GM19328 (cell line): ENCODE results near the gene CFP.
A peak's percentile ranks its signal among the peaks of the same experiment; 100 is the strongest.

Experiments used
- ATAC-seq: cut with Tn5 transposase; IDR thresholded peaks from one replicate; pipeline ENCODE4 v1.9.1; 2021; ENCODE audit warnings: mild to moderate bottlenecking, moderate library complexity; ENCODE audit not compliant: unreplicated experiment

The CFP gene

GRCh38 chrX:47638816-47639215 lies 9.1 kb upstream of the CFP start:
- ATAC-seq, result no peak

GRCh38 chrX:47637546-47638195 lies 7.9 kb upstream of the CFP start:
- peak; percentile 55 for ATAC-seq

- ATAC-seq, result no peak
Measured at GRCh38 chrX:47634871-47635575, 5.3 kb upstream of the CFP start.

- ATAC-seq, result no peak
Measured at GRCh38 chrX:47633689-47634590, 4.2 kb upstream of the CFP start.

- no peak for ATAC-seq
Measured at GRCh38 chrX:47632666-47633065, 2.9 kb upstream of the CFP start.

GRCh38 chrX:47631676-47632075 lies 1.9 kb upstream of the CFP start:
- ATAC-seq, result no peak

- ATAC-seq, result no peak
Measured at GRCh38 chrX:47628982-47629381, 748 bp downstream of the CFP start.

- no peak for ATAC-seq
Measured at GRCh38 chrX:47625365-47625764, 4.4 kb downstream of the CFP start.

- ATAC-seq, result no peak
Measured at GRCh38 chrX:47623540-47624027, 6.1 kb downstream of the CFP start.

GRCh38 chrX:47621851-47622250 lies 7.9 kb downstream of the CFP start:
- ATAC-seq, result no peak

- no peak for ATAC-seq
Measured at GRCh38 chrX:47620303-47620685, 9.4 kb downstream of the CFP start.

GRCh38 chrX:47619486-47620302 lies 10.0 kb downstream of the CFP start, which contains the start of gene SYN1:
Gene SYN1 (minus strand): TSS chrX:47619857. CDS start chrX:47619728, 129 bp downstream.
- ATAC-seq, result peak; percentile 63

GRCh38 chrX:47618923-47619485 lies 10.7 kb downstream of the CFP start:
- no peak for ATAC-seq

GRCh38 chrX:47614618-47615017 lies 15.1 kb downstream of the CFP start:
- no peak for ATAC-seq

- no peak for ATAC-seq
Measured at GRCh38 chrX:47613082-47613481, 16.6 kb downstream of the CFP start.

GRCh38 chrX:47612418-47612817 lies 17.3 kb downstream of the CFP start:
- ATAC-seq, result no peak

- ATAC-seq, result no peak
Measured at GRCh38 chrX:47611926-47612325, 17.8 kb downstream of the CFP start.

GRCh38 chrX:47611489-47611888 lies 18.2 kb downstream of the CFP start:
- no peak for ATAC-seq

GRCh38 chrX:47610511-47610910 lies 19.2 kb downstream of the CFP start:
- no peak for ATAC-seq

GRCh38 chrX:47608130-47608810 lies 21.5 kb downstream of the CFP start:
- no peak for ATAC-seq
